ENCODE results near the gene CELF1. TPM values are rescaled to one million over a fixed set of nuclear protein-coding genes. Genes with fewer than 3 reads are reported as not detected.
"Not testable (repeated sequence)": the region's sequence is repeated elsewhere in the genome, so short reads cannot be mapped to it uniquely, and the experiment has no call there.

CELF1 gene
- polyA plus RNA-seq, 1 donor (not counting 4 experiments of a cell fraction or from before 2014, with no cell fraction given): 110 TPM

DNA sequence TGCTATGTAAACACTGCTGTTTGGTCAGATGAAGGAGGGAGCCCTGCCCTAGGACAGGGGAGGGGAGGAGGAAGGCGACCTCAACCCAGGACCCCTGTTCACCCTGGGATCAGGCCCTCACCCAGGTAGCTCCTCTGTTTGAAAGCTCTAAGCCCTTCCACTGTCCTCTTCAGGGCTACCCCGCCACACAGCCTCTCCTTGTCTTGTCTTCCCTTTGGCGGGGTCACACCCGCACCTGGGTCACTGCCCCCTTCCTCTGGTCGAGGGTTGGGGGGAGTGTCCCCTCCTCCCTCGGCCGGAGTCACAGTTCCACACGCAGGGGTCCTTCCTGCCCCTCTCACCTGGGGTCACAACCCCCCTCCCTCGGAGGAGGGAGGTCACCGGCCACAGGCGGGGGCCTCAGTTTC, 12.0 kb upstream of the CELF1 start:
- no peak for DNase-seq (ENCODE audit: low read depth, low spot score)
- TF ChIP-seq EZH2 (IDR thresholded peaks at IDR 0.05; ENCODE audit: low read length): no peak
- TF ChIP-seq, protein P1, sequence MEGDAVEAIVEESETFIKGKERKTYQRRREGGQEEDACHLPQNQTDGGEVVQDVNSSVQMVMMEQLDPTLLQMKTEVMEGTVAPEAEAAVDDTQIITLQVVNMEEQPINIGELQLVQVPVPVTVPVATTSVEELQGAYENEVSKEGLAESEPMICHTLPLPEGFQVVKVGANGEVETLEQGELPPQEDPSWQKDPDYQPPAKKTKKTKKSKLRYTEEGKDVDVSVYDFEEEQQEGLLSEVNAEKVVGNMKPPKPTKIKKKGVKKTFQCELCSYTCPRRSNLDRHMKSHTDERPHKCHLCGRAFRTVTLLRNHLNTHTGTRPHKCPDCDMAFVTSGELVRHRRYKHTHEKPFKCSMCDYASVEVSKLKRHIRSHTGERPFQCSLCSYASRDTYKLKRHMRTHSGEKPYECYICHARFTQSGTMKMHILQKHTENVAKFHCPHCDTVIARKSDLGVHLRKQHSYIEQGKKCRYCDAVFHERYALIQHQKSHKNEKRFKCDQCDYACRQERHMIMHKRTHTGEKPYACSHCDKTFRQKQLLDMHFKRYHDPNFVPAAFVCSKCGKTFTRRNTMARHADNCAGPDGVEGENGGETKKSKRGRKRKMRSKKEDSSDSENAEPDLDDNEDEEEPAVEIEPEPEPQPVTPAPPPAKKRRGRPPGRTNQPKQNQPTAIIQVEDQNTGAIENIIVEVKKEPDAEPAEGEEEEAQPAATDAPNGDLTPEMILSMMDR (optimal IDR thresholded peaks at IDR 0.05 in 1 of 3, IDR thresholded peaks at IDR 0.05 in 1 of 3, conservative IDR thresholded peaks at IDR 0.05 in 1 of 3; ENCODE audit: extremely low read depth in 1 of 3, insufficient read depth in 2 of 3, low read length in 3 of 3): no peak
- Histone ChIP-seq H3K4me3 (ENCODE audit: control insufficient read depth in 2 of 3, extremely low read depth in 1 of 3, insufficient read depth in 2 of 3, low read depth in 1 of 3, low read length in 3 of 3) (peak overlapping the region; percentile 91 to 95 (median 93)), H4K20me1 (ENCODE audit: control insufficient read depth, extremely low read depth, insufficient read depth, low read length) (no peaks in the 10 kb centered on the region), H3K9ac (ENCODE audit: control insufficient read depth, extremely low read depth, insufficient read depth, low read length) (peak overlapping the region; percentile 94), H2AFZ (ENCODE audit: control insufficient read depth, low read length) (peak overlapping the region; percentile 84), H3K79me2 (ENCODE audit: control insufficient read depth, insufficient read depth, low read length) (peaks cover 46% of the 10 kb centered on the region), H3K9me1 (ENCODE audit: control insufficient read depth, extremely low read depth, insufficient read depth, low read length) (no peaks in the 10 kb centered on the region), H3K9me3 (ENCODE audit: control insufficient read depth, low read depth, low read length) (no peaks in the 10 kb centered on the region), H3K36me3 (ENCODE audit: control insufficient read depth in 2 of 2, extremely low read depth in 1 of 2, insufficient read depth in 2 of 2, low read length in 2 of 2) (peaks cover under 1 to 2% of the 10 kb centered on the region in 2 experiments), H3K4me1 (ENCODE audit: control insufficient read depth, extremely low read depth, insufficient read depth, low read length) (peaks cover 13% of the 10 kb centered on the region), H3K4me2 (ENCODE audit: control insufficient read depth, extremely low read depth, insufficient read depth, low read depth, low read length) (peak overlapping the region; percentile 89), H3K27me3 (ENCODE audit: control insufficient read depth, extremely low read depth, insufficient read depth, low read length) (no peaks in the 10 kb centered on the region), H3K27ac (ENCODE audit: control insufficient read depth, insufficient read depth, low read length) (peak overlapping the region; percentile 87)
- FAIRE-seq: no peak
- dilution Hi-C loops (cut with MboI; ENCODE audit: extremely low pct_ligation_motif_present, low sequenced_read_pairs): no loop called here

DNA sequence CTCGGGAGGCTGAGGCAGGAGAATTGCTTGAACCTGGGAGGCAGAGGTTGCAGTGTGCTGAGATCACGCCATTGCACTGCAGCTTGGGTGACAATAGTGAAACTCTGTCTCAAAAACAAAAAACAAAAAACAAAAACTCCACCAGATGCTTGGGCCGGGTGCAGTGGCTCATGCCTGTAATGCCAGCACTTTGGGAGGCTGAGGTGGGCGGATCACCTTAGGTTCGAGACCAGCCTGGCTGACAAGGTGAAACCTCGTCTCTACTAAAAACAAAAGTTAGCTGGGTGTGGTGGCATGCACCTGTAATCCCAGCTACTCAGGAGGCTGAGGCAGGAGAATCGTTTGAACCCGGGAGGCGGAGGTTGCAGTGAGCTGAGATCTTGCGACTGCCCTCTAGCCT, 11.4 kb upstream of the CELF1 start:
- H3K27ac ChIP-seq (ENCODE audit: control insufficient read depth, insufficient read depth, low read length); H3K4me3 ChIP-seq (ENCODE audit: control insufficient read depth in 2 of 3, extremely low read depth in 1 of 3, insufficient read depth in 2 of 3, low read depth in 1 of 3, low read length in 3 of 3); H2AFZ ChIP-seq (ENCODE audit: control insufficient read depth, low read length); DNase-seq (ENCODE audit: low read depth, low spot score); FAIRE-seq; H3K36me3 ChIP-seq (ENCODE audit: control insufficient read depth in 2 of 2, extremely low read depth in 1 of 2, insufficient read depth in 2 of 2, low read length in 2 of 2); H3K27me3 ChIP-seq (ENCODE audit: control insufficient read depth, extremely low read depth, insufficient read depth, low read length); H3K9me3 ChIP-seq (ENCODE audit: control insufficient read depth, low read depth, low read length); H4K20me1 ChIP-seq (ENCODE audit: control insufficient read depth, extremely low read depth, insufficient read depth, low read length); H3K9me1 ChIP-seq (ENCODE audit: control insufficient read depth, extremely low read depth, insufficient read depth, low read length); dilution Hi-C loops (cut with MboI; ENCODE audit: extremely low pct_ligation_motif_present, low sequenced_read_pairs): not testable (repeated sequence)
- Histone ChIP-seq H3K4me2 (ENCODE audit: control insufficient read depth, extremely low read depth, insufficient read depth, low read depth, low read length) (peak overlapping the region; percentile 89), H3K79me2 (ENCODE audit: control insufficient read depth, insufficient read depth, low read length) (peaks cover 40% of the 10 kb centered on the region), H3K9ac (ENCODE audit: control insufficient read depth, extremely low read depth, insufficient read depth, low read length) (peak overlapping the region; percentile 94), H3K4me1 (ENCODE audit: control insufficient read depth, extremely low read depth, insufficient read depth, low read length) (peaks cover 13% of the 10 kb centered on the region)

DNA sequence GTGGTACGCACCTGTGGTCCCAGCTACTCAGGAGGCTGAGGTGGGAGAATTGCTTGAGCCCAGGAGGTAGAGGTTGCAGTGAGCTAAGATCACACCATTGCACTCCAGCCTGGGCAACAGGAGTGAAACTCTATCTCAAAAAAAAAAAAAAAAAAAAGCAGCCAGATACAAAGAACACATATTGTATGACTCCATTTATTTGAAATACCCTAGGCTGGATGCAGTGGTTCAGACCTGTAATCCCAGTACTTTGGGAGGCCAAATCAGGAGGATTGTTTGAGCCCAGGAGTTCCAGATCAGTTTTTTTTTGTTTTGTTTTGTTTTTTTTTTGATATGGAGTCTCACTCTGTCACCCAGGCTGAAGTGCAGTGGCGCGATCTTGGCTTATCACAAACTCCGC, 9.5 kb upstream of the CELF1 start:
- dilution Hi-C loops (cut with MboI; ENCODE audit: extremely low pct_ligation_motif_present, low sequenced_read_pairs); H3K9me3 ChIP-seq (ENCODE audit: control insufficient read depth, low read depth, low read length); H3K4me2 ChIP-seq (ENCODE audit: control insufficient read depth, extremely low read depth, insufficient read depth, low read depth, low read length); H3K9me1 ChIP-seq (ENCODE audit: control insufficient read depth, extremely low read depth, insufficient read depth, low read length); H3K4me3 ChIP-seq (ENCODE audit: control insufficient read depth in 2 of 3, extremely low read depth in 1 of 3, insufficient read depth in 2 of 3, low read depth in 1 of 3, low read length in 3 of 3); H4K20me1 ChIP-seq (ENCODE audit: control insufficient read depth, extremely low read depth, insufficient read depth, low read length); H3K27me3 ChIP-seq (ENCODE audit: control insufficient read depth, extremely low read depth, insufficient read depth, low read length); H3K27ac ChIP-seq (ENCODE audit: control insufficient read depth, insufficient read depth, low read length); DNase-seq (ENCODE audit: low read depth, low spot score); H2AFZ ChIP-seq (ENCODE audit: control insufficient read depth, low read length); FAIRE-seq; H3K9ac ChIP-seq (ENCODE audit: control insufficient read depth, extremely low read depth, insufficient read depth, low read length); H3K36me3 ChIP-seq (ENCODE audit: control insufficient read depth in 2 of 2, extremely low read depth in 1 of 2, insufficient read depth in 2 of 2, low read length in 2 of 2): not testable (repeated sequence)
- Histone ChIP-seq H3K79me2 (ENCODE audit: control insufficient read depth, insufficient read depth, low read length) (peaks cover 24% of the 10 kb centered on the region), H3K4me1 (ENCODE audit: control insufficient read depth, extremely low read depth, insufficient read depth, low read length) (peaks cover 13% of the 10 kb centered on the region)

Data from keratinocyte (primary cell).